GM10266 (cell line): ENCODE measurements around the gene OXER1.

Source experiments
- DNase-seq: peaks from one replicate; pipeline ENCODE4 v3.0.0; 2012; ENCODE audit errors: extremely low spot score
- TF ChIP-seq, protein P1 (sequence below): IDR thresholded peaks from 2 replicates; pipeline ENCODE4 v1.5.1; 2012; ENCODE audit warnings: mild to moderate bottlenecking, low read depth; ENCODE audit not compliant: control insufficient read depth, insufficient read depth; ENCODE audit errors: missing control alignments

The OXER1 gene

DNA sequence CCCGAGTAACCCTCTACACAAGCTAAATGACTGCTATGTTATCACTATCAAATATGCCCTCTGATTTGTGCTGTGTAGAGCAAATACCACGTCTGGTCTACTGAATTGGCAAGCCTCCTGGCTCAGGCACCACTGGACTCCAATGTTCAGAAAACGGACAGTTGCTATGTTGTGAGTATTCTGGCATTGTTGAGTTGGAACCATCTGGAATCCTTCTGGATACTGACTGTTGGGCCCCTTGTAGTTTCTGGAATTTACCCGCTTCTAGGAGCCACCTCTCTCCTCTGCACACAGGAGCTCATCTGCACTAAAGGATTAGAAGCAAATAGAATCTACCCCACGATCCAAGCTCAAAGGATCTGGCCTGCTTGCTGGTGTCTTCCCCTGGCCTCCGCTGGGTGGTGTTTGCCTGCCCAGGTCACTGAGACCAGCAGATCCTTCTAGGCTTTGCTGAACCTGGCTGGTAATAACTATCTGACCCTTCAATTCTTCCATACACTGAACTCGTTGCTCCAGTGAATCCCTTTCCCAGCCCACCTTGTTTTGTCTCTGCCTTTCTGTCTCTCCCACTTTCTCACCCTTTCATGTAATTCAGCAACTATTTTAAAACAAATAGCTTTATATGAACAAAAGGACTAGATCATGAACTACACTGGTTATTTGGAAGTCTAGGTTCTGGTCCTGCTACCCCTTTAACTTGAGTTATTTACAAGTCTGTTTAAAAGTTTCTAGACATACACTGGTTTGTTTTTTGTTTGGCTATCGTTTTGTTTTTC lies 30.5 kb upstream of the OXER1 start:
- peak; percentile 68 for DNase-seq
- TF ChIP-seq, protein P1, sequence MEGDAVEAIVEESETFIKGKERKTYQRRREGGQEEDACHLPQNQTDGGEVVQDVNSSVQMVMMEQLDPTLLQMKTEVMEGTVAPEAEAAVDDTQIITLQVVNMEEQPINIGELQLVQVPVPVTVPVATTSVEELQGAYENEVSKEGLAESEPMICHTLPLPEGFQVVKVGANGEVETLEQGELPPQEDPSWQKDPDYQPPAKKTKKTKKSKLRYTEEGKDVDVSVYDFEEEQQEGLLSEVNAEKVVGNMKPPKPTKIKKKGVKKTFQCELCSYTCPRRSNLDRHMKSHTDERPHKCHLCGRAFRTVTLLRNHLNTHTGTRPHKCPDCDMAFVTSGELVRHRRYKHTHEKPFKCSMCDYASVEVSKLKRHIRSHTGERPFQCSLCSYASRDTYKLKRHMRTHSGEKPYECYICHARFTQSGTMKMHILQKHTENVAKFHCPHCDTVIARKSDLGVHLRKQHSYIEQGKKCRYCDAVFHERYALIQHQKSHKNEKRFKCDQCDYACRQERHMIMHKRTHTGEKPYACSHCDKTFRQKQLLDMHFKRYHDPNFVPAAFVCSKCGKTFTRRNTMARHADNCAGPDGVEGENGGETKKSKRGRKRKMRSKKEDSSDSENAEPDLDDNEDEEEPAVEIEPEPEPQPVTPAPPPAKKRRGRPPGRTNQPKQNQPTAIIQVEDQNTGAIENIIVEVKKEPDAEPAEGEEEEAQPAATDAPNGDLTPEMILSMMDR, result peak; percentile 43

DNA sequence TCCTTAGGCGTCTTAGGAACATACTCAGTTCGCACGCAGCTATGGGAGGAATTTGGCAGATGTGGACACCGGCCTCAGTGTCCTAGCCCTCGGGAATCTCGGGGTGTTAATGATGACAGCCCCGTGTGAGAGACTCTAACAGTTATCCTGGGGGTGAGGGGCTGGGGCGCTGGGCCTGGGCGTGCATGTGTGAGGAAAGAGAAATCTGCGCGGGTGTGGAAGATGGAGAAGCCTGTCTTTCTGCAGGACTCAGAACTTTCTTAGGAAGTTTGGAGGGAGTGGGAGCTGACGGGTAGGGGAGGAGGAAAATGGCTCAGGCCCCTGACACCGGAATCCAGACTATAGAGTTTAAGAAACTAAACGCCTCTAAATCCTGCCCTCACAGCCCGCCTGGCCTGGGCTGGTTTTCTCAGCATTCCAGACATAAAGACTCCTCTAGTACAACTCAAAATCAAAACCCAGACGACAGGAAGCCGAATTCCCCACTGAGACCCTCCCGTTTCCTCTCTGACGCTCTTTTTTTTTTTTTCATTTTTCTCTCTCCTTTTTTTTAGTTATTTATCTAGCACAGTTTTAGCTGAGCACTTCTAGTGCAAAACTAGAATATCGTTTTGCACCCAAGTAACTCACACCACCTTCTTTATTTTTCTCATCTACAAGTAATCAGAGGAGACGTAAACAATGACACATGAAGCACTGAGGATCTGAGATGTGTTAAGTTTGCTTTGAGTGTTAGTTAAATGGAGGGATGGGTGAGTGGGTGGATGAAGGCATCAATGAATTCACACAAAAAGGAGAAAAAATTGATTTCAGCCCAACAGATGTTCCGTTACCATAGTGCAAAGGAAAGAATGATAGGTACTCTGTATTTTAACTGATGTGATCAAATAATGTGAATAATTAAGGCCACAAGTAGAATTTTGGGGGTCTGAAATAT lies 29.7 kb upstream of the OXER1 start:
- peak; percentile 61 for DNase-seq
- TF ChIP-seq, protein P1, result no peak

DNA sequence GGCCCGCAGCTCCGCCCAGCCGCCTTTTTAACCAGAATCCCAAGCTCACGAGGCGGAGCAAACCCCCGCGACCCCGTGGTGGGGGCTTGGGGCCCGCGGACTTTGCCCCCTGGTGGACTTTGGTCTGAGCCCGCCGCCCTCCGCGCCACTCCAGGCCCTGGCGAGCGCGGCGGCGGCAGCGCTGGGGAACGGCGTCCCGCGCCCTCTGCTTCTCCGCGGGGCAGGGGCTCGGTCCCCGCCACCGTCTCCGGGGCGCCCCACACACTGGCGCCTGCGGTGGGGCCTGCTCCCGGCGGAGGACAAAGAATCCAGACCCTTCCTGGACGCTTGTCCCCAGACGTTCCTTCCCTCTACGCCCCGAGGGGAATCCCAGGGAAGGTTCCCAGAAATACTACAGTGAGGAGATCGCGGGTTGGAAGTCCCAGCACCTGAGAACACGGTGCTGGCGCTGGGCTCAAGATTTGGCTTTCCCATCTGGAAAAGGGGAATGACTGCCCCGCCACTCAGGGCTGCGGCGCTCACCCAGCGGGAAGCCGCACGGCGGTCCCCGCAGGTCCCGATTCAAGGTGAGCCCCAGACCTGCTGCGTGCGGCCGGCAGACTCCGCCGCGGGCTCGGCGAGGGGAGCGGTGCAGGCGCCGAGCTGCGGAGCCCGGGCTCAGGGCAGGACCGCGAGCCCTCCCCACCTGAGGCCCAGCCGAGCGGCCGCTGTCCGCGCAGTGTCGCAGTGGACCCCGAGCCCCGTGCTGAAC lies 28.8 kb upstream of the OXER1 start, which contains the start of gene HAAO:
HAAO (minus strand) TSS at position 1 of the 751 bp plus-strand sequence. CDS start 47 bp downstream, outside the sequence.
- DNase-seq, result peak; percentile 59
- TF ChIP-seq, protein P1, result peak; percentile 18

DNA sequence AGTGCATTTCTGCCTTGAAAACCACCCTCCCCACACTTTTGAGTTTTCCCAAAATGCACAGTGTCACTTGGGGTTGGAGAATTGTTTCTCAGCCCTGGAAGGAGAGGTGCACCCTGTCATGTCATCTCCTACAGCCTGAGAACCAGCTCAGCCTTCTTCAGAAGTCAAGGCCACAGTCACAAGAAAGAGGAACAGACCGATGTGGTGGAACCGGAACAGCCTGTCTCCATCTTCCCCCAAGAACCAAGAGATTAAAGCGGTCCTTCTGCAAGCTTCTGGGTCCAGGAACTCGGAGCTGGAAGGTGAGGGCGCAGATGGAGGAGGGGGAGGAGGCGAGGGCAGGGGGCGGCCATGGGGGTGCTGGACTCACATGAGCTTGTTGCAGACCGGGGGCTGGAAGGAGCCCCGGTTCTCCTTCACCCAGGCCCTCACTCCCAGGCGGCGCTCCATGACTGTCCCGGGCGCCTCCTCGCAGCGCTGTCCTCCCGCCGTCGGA lies 28.2 kb upstream of the OXER1 start:
- TF ChIP-seq, protein P1, result no peak
- DNase-seq, result peak; percentile 46

DNA sequence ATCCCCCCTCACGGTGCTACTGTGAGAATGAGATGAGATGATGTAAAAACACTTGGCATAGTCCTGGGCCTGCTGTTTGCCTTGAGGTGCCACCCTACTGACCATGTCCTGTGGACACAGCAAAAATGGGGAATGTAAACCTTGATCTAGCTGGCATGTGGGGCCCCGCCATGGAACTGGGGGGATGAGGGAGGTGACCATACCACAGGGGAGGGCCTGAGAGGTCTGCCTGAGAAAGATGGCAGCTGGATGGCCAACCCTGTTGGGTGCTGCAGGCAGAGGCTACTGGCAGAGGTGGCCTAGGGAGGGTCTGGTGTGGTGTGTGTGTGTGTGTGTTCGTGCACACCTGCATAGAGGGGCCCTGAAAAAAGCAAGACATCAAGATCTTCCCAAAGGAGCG lies 27.7 kb upstream of the OXER1 start:
- TF ChIP-seq, protein P1, result no peak
- no peak for DNase-seq

DNA sequence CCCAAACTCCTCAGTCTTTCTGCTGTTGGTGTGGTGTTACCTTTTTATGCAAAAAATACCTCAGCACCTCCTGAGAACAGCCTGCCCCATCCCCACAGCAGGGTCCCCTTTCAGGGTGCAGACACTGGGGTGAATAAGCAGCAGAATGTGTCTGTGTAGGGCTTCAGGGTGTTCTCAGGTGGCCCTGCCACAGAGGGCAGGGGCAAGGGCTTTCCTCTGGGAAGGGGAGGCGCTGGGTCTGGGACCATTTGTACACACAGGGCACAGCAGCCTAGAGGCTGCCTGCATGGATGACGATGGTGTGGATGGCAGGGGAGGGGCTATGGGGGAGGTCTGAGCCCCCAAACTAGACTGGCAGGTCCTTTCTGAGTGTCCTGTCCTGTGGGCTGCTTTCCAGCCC lies 25.8 kb upstream of the OXER1 start:
- DNase-seq, result no peak
- TF ChIP-seq, protein P1, result no peak
